Stimulated activated CD8-positive, alpha-beta memory T cell treated with anti-CD3 and anti-CD28 coated beads, Interleukin-15, amount 100 ng/mL, for 48 hours (primary cell): ENCODE data around the gene CLASP1.
"Not testable (repeated sequence)": the region's sequence is repeated elsewhere in the genome, so short reads cannot be mapped to it uniquely, and the experiment has no call there.

Experiments used
- DNase-seq, 2 donors: peaks; one replicate each; pipeline ENCODE4 v3.0.0-alpha.2; 2020; ENCODE audit warnings: low read depth in 2 of 2

The CLASP1 gene

GRCh38 chr2:121475811-121476571, 173.3 kb downstream of the CLASP1 start:
- DNase-seq, result no peak

- DNase-seq, result no peak
Observed at GRCh38 chr2:121473512-121473911, 175.8 kb downstream of the CLASP1 start.

GRCh38 chr2:121472470-121472993, 176.7 kb downstream of the CLASP1 start:
- DNase-seq, result no peak

GRCh38 chr2:121471532-121472469, 177.5 kb downstream of the CLASP1 start:
- DNase-seq, result no peak

- DNase-seq, result no peak
Observed at GRCh38 chr2:121470917-121471316, 178.3 kb downstream of the CLASP1 start.

- DNase-seq, result no peak
Observed at GRCh38 chr2:121469356-121469755, 179.9 kb downstream of the CLASP1 start.

- no peak for DNase-seq
Observed at GRCh38 chr2:121468936-121469335, 180.3 kb downstream of the CLASP1 start.

GRCh38 chr2:121459291-121459690, 190.0 kb downstream of the CLASP1 start:
- DNase-seq, result no peak

GRCh38 chr2:121456325-121456724, 192.9 kb downstream of the CLASP1 start:
- DNase-seq, result no peak

- no peak for DNase-seq
Observed at GRCh38 chr2:121455446-121455845, 193.8 kb downstream of the CLASP1 start.

GRCh38 chr2:121454549-121455090, 194.6 kb downstream of the CLASP1 start:
- DNase-seq, result no peak

- DNase-seq, result no peak
Observed at GRCh38 chr2:121451398-121451797, 197.9 kb downstream of the CLASP1 start.

- DNase-seq, result no peak
Observed at GRCh38 chr2:121450301-121450700, 199.0 kb downstream of the CLASP1 start.

- DNase-seq, result no peak
Observed at GRCh38 chr2:121446647-121447241, 202.5 kb downstream of the CLASP1 start.

GRCh38 chr2:121442889-121443288, 206.4 kb downstream of the CLASP1 start:
- DNase-seq, result no peak

- DNase-seq, result not testable (repeated sequence)
Observed at GRCh38 chr2:121438290-121438689, 211.0 kb downstream of the CLASP1 start.

GRCh38 chr2:121436918-121437317, 212.3 kb downstream of the CLASP1 start:
- no peak for DNase-seq

GRCh38 chr2:121435790-121436189, 213.5 kb downstream of the CLASP1 start:
- DNase-seq, result no peak

- DNase-seq, result no peak
Observed at GRCh38 chr2:121431214-121431613, 218.0 kb downstream of the CLASP1 start.

GRCh38 chr2:121429927-121430520, 219.2 kb downstream of the CLASP1 start:
- no peak for DNase-seq

- no peak for DNase-seq
Observed at GRCh38 chr2:121429119-121429903, 220.0 kb downstream of the CLASP1 start.
